ENCODE measurements around the gene GPR176. TPM values are rescaled to one million over a fixed set of nuclear protein-coding genes. Genes with fewer than 3 reads are reported as not detected.

Gene GPR176
- total RNA-seq, 1 donor from 2014 or later: 78.3 TPM

Other genes starting within 250 kb of the GPR176 start
- 0.46 and 0.63 TPM in 2 replicates for gene FSIP1, start 137.4 kb downstream of the GPR176 start, total RNA-seq
- 51.0 and 72.7 TPM in 2 replicates for gene EIF2AK4, start 13.8 kb upstream of the GPR176 start, total RNA-seq
- 219 and 266 TPM in 2 replicates for gene SRP14, start 118.9 kb upstream of the GPR176 start, total RNA-seq
- 1.1 and 2.5 TPM in 2 replicates for gene BMF, start 188.6 kb upstream of the GPR176 start, total RNA-seq
- 26.8 and 51.2 TPM in 2 replicates for gene BUB1B, start 240.8 kb upstream of the GPR176 start, total RNA-seq

Measured in pulmonary artery endothelial cell (primary cell).